Left lung (tissue), 10 donors: ENCODE results near the gene PLA2G4B. TPM values are rescaled to one million over a fixed set of nuclear protein-coding genes. Genes with fewer than 3 reads are reported as not detected.

ENCODE experiments used
- ATAC-seq: fragments of 200-7000 bp; cut with Tn5 transposase; one replicate; pipeline ENCODE4 v1.9.1; 2020; ENCODE audit warnings: moderate library complexity
- DNase-seq, 4 donors: peaks; one replicate each; pipeline ENCODE4 v3.0.0-alpha.2; 2013 to 2020
- H3K27ac ChIP-seq, 2 donors: fragments of 200-600 bp; sonication (generic) in 1 of 2; one replicate each; pipeline versions ENCODE4 v1.5.0 to v1.8.0; 2020 to 2021
- H3K27me3 ChIP-seq, 2 donors: fragments of 200-600 bp; sonication (generic) in 1 of 2; one replicate each; pipeline versions ENCODE4 v1.5.0 to v1.8.0; 2020 to 2021
- H3K36me3 ChIP-seq, 2 donors: fragments of 200-600 bp; sonication (generic) in 1 of 2; one replicate each; pipeline versions ENCODE4 v1.5.0 to v1.8.0; 2020 to 2021
- H3K4me1 ChIP-seq, 2 donors: fragments of 200-600 bp; one replicate each; pipeline ENCODE4 v1.8.0; 2021
- H3K4me3 ChIP-seq, 2 donors: fragments of 200-600 bp; sonication (generic) in 1 of 2; one replicate each; pipeline versions ENCODE4 v1.5.0 to v1.8.0; 2020 to 2021; ENCODE audit warnings: mild to moderate bottlenecking in 1 of 2
- H3K9me3 ChIP-seq, 2 donors: fragments of 200-600 bp; sonication (generic) in 1 of 2; one replicate each; pipeline versions ENCODE4 v1.5.0 to v1.8.0; 2020 to 2021
- CTCF ChIP-seq, 2 donors: fragments of 200-600 bp; sonication (generic) in 1 of 2; IDR thresholded peaks; one replicate each; pipeline versions ENCODE4 v1.5.0 to v1.8.0; 2021; ENCODE audit warnings: antibody characterized with exemption in 2 of 2
- intact Hi-C, 2 donors: fragments of 100-400 bp; cut with DNase I; formaldehyde crosslinking; loops; one replicate each; pipeline versions ENCODE4 v1.11.2 to v1.14.2; 2022
- polyA plus RNA-seq, 6 donors: library from polyadenylated mRNA; unstranded; fragments of 120-200 nt; gene quantifications; one replicate each; pipeline ENCODE4 v1.2.1, GENCODE V29; 2013; ENCODE audit not compliant: insufficient read length in 6 of 6
- total RNA-seq, 2 donors: library from RNA; stranded (reverse); fragmentation: NEBNext Ultra II Directional; extraction: Animal tissue kit (Norgen Biotek cat#: 25700); gene quantifications; one replicate each; pipeline ENCODE4 v1.2.1, GENCODE V29; 2021
- donor health status: DM: no; HTN: yes; CAD: no.
- donor health status: DM: no; HTN: no; CAD: no.

The PLA2G4B gene
- total and polyA plus RNA-seq, 8 donors: 9.2 to 23.1 (median 11.3) TPM

- peak; percentile 19 for ATAC-seq
These were observed 44.2 kb downstream of the PLA2G4B start for GRCh38 chr15:41882689-41883483.

GRCh38 chr15:41883484-41883825, 44.8 kb downstream of the PLA2G4B start:
- ATAC-seq (no peak), DNase-seq (no peak)
- H3K36me3 ChIP-seq: peaks cover 0 to 11% of the 10 kb centered on the region in 2 donors
- peaks cover 0 to 20% of the 10 kb centered on the region in 2 donors for H3K27me3 ChIP-seq
- peaks cover 9 to 15% of the 10 kb centered on the region in 2 donors for H3K4me1 ChIP-seq
- intact Hi-C loops: no loop called here
- H3K27ac ChIP-seq: no peak overlapping the region
- H3K4me3 ChIP-seq: no peak overlapping the region
- no peak for TF ChIP-seq CTCF (IDR thresholded peaks at IDR 0.05)
- no peaks in the 10 kb centered on the region for H3K9me3 ChIP-seq

More at GRCh38 chr15:41882689-41883483, 44.2 kb downstream of the PLA2G4B start:
- Histone ChIP-seq H3K27ac (no peak overlapping the region), H3K4me3 (peak overlapping the region in 1 of 2 donors; percentile 13), H3K9me3 (no peaks in the 10 kb centered on the region), H3K36me3 (peaks cover 0 to 11% of the 10 kb centered on the region in 2 donors), H3K27me3 (peaks cover 0 to 20% of the 10 kb centered on the region in 2 donors), H3K4me1 (peaks cover 9 to 15% of the 10 kb centered on the region in 2 donors)
- intact Hi-C loops: no loop called here
- peak in 1 of 4 donors; percentile 60 for DNase-seq
- no peak for TF ChIP-seq CTCF (IDR thresholded peaks at IDR 0.05)

- Histone ChIP-seq H3K27ac (no peak overlapping the region), H3K4me3 (no peak overlapping the region), H3K27me3 (peaks cover 0 to 20% of the 10 kb centered on the region in 2 donors), H3K4me1 (peaks cover 9 to 19% of the 10 kb centered on the region in 2 donors), H3K9me3 (no peaks in the 10 kb centered on the region), H3K36me3 (peaks cover 0 to 11% of the 10 kb centered on the region in 2 donors)
- no peak for ATAC-seq
- no peak for DNase-seq
- no peak for TF ChIP-seq CTCF (IDR thresholded peaks at IDR 0.05)
- intact Hi-C loops: no loop called here
These were observed 45.8 kb downstream of the PLA2G4B start for GRCh38 chr15:41884458-41884857.

- peaks cover 9 to 19% of the 10 kb centered on the region in 2 donors for H3K4me1 ChIP-seq
- H3K9me3 ChIP-seq: no peaks in the 10 kb centered on the region
- ATAC-seq (no peak), DNase-seq (no peak)
- no peak overlapping the region for H3K4me3 ChIP-seq
- H3K27ac ChIP-seq: no peak overlapping the region
- intact Hi-C loops: no loop called here
- no peak for TF ChIP-seq CTCF (IDR thresholded peaks at IDR 0.05)
- peaks cover 0 to 11% of the 10 kb centered on the region in 2 donors for H3K36me3 ChIP-seq
- peaks cover 0 to 20% of the 10 kb centered on the region in 2 donors for H3K27me3 ChIP-seq
These were observed 46.7 kb downstream of the PLA2G4B start for GRCh38 chr15:41885321-41885720.

GRCh38 chr15:41885841-41886240, 47.2 kb downstream of the PLA2G4B start:
- no peak for TF ChIP-seq CTCF (IDR thresholded peaks at IDR 0.05)
- peaks cover 9 to 19% of the 10 kb centered on the region in 2 donors for H3K4me1 ChIP-seq
- H3K27me3 ChIP-seq: peaks cover 0 to 19% of the 10 kb centered on the region in 2 donors
- DNase-seq (no peak), ATAC-seq (no peak)
- intact Hi-C loops: no loop called here
- H3K4me3 ChIP-seq: no peak overlapping the region
- H3K9me3 ChIP-seq: no peaks in the 10 kb centered on the region
- H3K27ac ChIP-seq: no peak overlapping the region
- H3K36me3 ChIP-seq: peaks cover 0 to 11% of the 10 kb centered on the region in 2 donors
